ENCODE measurements around the gene ADAMTS8. TPM values are rescaled to one million over a fixed set of nuclear protein-coding genes. Genes with fewer than 3 reads are reported as not detected.

Gene ADAMTS8
- total and polyA plus RNA-seq, 11 donors: 0.12 to 2.8 (median 0.87) TPM

DNA sequence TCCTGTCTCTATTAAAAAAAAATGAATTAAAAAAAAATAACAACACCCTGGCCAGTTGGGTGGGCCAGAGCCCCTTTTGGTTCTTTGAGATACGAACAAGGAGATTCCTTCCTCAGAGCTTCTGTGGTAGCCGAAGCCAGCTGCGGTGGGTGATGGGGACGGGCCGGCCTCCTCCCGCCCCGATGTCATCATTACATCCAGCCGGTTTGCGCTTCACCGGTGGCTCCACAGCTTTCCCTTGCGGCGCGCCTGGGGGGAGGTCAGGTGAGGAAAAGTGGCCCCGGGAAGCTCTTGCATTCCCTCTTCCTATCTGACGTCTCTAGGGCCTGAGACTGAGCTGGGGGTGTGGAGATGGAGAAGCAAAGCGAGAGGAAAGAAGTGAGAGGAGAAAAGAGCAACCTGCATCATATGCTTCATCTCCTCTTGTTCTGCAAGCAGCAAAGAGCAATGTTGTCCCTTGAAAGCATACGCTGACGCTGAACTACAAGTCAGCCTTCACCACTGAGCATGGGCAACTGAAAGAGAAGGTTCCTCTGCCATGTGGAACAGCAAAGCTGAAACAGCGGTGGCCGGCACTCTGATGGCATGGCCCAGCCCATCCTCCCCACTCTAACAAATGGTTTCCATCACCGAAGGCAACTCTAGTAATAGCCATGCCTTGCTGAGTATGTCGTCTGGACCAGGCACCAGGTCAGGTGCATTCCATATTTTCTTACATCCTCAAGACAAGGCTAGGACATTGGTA, 6.0 kb downstream of the ADAMTS8 start:
- Histone ChIP-seq H3K4me1 (peaks cover 0 to 25% (median 9%) of the 10 kb centered on the region in 12 donors), H3K9me3 (no peaks in the 10 kb centered on the region), H3K4me3 (no peak overlapping the region), H3K27ac (no peak overlapping the region), H3K36me3 (no peaks in the 10 kb centered on the region), H3K27me3 (peaks cover 0 to 21% (median 7%) of the 10 kb centered on the region in 9 donors)
- peak in 2 of 5 donors; percentile 3 to 43 for DNase-seq
- 86 to 93% (median 92%) methylated on average over 22 of the region's 22 CpGs for WGBS, 4 donors
- ATAC-seq: no peak
- TF ChIP-seq POLR2A (IDR thresholded peaks at IDR 0.05): no peak
- TF ChIP-seq, protein P1, sequence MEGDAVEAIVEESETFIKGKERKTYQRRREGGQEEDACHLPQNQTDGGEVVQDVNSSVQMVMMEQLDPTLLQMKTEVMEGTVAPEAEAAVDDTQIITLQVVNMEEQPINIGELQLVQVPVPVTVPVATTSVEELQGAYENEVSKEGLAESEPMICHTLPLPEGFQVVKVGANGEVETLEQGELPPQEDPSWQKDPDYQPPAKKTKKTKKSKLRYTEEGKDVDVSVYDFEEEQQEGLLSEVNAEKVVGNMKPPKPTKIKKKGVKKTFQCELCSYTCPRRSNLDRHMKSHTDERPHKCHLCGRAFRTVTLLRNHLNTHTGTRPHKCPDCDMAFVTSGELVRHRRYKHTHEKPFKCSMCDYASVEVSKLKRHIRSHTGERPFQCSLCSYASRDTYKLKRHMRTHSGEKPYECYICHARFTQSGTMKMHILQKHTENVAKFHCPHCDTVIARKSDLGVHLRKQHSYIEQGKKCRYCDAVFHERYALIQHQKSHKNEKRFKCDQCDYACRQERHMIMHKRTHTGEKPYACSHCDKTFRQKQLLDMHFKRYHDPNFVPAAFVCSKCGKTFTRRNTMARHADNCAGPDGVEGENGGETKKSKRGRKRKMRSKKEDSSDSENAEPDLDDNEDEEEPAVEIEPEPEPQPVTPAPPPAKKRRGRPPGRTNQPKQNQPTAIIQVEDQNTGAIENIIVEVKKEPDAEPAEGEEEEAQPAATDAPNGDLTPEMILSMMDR (IDR thresholded peaks at IDR 0.05): no peak
- intact Hi-C loops (cut with DNase I): loop anchor here in 4 of 10 donors (5.0 kb wide), 2 partner anchors 205 to 210 kb away; no protein-coding TSS in a partner anchor

DNA sequence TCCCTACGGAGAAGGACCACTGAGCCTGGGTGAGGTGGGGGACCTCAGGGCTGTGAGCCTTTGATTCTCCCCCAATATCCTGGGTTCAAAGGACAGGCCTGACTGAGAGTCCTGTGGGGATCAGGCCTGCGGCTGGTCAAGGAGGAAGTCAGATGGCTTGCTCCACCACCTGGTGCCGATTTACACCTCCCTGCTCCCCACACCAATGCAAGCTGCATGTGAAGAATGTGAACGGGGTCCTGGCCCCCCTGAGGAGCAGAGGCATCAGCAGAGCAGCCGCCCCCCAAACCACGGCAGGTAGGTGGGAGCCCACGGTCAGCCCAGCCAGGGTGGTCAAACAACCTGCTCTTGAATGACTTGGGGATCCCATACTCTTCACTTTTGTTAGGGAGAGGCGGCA, 6.7 kb downstream of the ADAMTS8 start:
- 67 to 89% (median 82%) methylated on average over 8 of the region's 8 CpGs for WGBS, 4 donors
- intact Hi-C loops (cut with DNase I): loop anchor here in 4 of 10 donors (5.0 kb wide), 2 partner anchors 204 to 209 kb away; no protein-coding TSS in a partner anchor

DNA sequence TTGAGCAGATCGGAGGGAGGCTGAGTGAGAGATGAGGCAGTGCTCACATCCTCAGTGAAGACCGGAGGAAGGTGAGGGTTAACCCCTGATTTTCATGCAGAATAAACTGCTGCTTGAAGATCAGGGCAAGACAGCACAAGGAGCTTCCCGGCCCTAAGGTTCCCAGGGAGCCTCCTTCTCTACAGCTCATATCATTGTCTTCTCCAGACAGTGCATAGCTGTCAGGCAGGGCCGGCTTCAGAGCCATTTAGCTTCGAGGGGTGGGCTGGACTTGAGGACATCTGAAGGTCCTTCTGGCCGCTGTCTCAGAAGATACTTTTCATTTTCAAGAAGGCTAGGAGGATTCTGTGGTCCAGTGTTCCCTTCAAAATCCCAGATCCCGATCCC, 7.2 kb downstream of the ADAMTS8 start:
- intact Hi-C loops (cut with DNase I): loop anchor here in 4 of 10 donors (5.0 kb wide), 2 partner anchors 204 to 209 kb away; no protein-coding TSS in a partner anchor
- Histone ChIP-seq H3K4me3 (no peak overlapping the region), H3K4me1 (peaks cover 0 to 13% (median 0%) of the 10 kb centered on the region in 12 donors), H3K9me3 (no peaks in the 10 kb centered on the region), H3K27ac (peak overlapping the region in 1 of 12 donors; percentile 48), H3K27me3 (peaks cover 0 to 9% (median 0%) of the 10 kb centered on the region in 9 donors), H3K36me3 (no peaks in the 10 kb centered on the region)
- TF ChIP-seq, protein P1 (IDR thresholded peaks at IDR 0.05): no peak
- no peak for TF ChIP-seq POLR2A (IDR thresholded peaks at IDR 0.05)
- no peak for ATAC-seq
- DNase-seq: no peak
- 75 to 86% (median 81%) methylated on average over 7 of the region's 7 CpGs for WGBS, 4 donors

More for the DNA sequence above, 6.7 kb downstream of the ADAMTS8 start:
- Histone ChIP-seq H3K4me3 (no peak overlapping the region), H3K36me3 (no peaks in the 10 kb centered on the region), H3K27me3 (peaks cover 0 to 14% (median 1%) of the 10 kb centered on the region in 9 donors), H3K27ac (peak overlapping the region in 1 of 12 donors; percentile 48), H3K9me3 (no peaks in the 10 kb centered on the region), H3K4me1 (peaks cover 0 to 17% (median 2%) of the 10 kb centered on the region in 12 donors)
- TF ChIP-seq POLR2A (IDR thresholded peaks at IDR 0.05): no peak
- TF ChIP-seq, protein P1 (IDR thresholded peaks at IDR 0.05): no peak
- DNase-seq (peak in 1 of 5 donors; percentile 33), ATAC-seq (no peak)

DNA sequence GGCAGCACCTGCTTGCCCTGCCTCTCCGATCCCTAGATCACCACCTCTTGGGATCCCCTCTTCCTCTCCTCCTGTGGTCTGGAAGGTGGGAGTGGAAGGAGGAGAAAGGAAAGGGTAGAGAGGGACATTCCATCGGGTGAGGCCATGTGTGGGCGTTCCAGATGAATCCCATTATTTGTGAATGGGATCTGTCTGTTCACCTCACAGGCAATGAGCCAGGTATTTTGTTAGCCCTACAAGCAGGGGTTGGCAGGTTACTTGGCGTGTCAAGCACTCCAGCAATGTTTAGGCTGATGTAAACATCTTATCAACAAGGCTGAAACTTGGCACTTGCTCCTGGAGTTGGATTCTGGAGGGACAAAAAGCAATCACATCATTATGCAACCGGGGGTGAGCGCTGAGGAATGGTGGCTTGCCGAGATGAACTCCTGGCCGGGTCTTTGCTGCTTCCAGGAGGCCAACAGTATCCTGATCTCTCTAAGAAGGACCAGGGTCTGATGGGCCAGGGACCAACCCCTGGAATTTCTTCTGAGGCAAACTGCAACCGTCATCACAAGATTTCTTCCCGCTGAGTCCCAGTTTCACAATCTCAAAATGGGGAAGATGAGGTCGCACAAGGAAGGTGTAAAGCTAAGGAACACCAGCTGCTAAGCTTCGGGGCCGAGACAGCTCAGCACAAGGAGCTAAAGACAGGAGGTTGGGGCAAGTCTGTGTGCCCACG, 7.8 kb downstream of the ADAMTS8 start:
- peak in 1 of 5 donors; percentile 22 for DNase-seq
- intact Hi-C loops (cut with DNase I): loop anchor here in 4 of 10 donors (5.0 kb wide), 2 partner anchors 203 to 208 kb away; no protein-coding TSS in a partner anchor
- Histone ChIP-seq H3K27ac (peak overlapping the region in 1 of 12 donors; percentile 48), H3K9me3 (no peaks in the 10 kb centered on the region), H3K36me3 (no peaks in the 10 kb centered on the region), H3K4me3 (no peak overlapping the region), H3K4me1 (peaks cover 0 to 13% (median 0%) of the 10 kb centered on the region in 12 donors), H3K27me3 (peaks cover 0 to 3% (median 0%) of the 10 kb centered on the region in 9 donors)
- WGBS, 4 donors: 53 to 70% (median 57%) methylated on average over 9 to 14 of the region's 14 CpGs
- peak in 2 of 4 donors; percentile 6 to 36 for ATAC-seq
- TF ChIP-seq, protein P1 (IDR thresholded peaks at IDR 0.05): no peak
- no peak for TF ChIP-seq POLR2A (IDR thresholded peaks at IDR 0.05)

All from heart left ventricle (tissue), 16 donors.